IMR-90 (cell line): Measurements from ENCODE around the gene ABCA2. TPM values are rescaled to one million over a fixed set of nuclear protein-coding genes. Genes with fewer than 3 reads are reported as not detected.
A peak's percentile ranks its signal among the peaks of the same experiment; 100 is the strongest.

Experiments
- ATAC-seq: fragments of 200-7000 bp; cut with Tn5 transposase; 2 replicates; pipeline ENCODE4 v1.9.1; 2020; ENCODE audit warnings: low read depth, mild to moderate bottlenecking, moderate library complexity
- BruUV-seq: library from RNA; stranded (reverse); fragments of 400-500 nt; replicated peaks from 2 replicates; lab custom pipeline; 2021; lab: Mats Ljungman, UMichigan
- CTCF ChIA-PET: fragments of 300-600 bp; formaldehyde crosslinking; extraction: SDS; loops from one replicate; lab custom pipeline; 2021; ENCODE audit warnings: antibody characterized with exemption; lab: Yijun Ruan, JAX
- POLR2A ChIA-PET: fragments of 300-600 bp; sonication (Branson Sonifier 250); formaldehyde crosslinking; loops from one replicate; lab custom pipeline; 2022; ENCODE audit warnings: antibody characterized with exemption; ENCODE audit not compliant: unreplicated experiment; lab: Charles Lee
- DNase-seq: peaks from one replicate; pipeline ENCODE4 v3.0.0; 2013
- H2AFZ ChIP-seq: replicated peaks from 2 replicates; pipeline ENCODE3; 2013; ENCODE audit warnings: low read length, mild to moderate bottlenecking; ENCODE audit not compliant: poor library complexity
- H2AK5ac ChIP-seq: 2 replicates; pipeline ENCODE4 v1.6.1; 2013; ENCODE audit warnings: low read depth, low read length, inconsistent platforms
- H2AK9ac ChIP-seq: replicated peaks from 2 replicates; pipeline ENCODE3; 2013; ENCODE audit warnings: mild to moderate bottlenecking, low read depth, low read length, moderate library complexity; ENCODE audit not compliant: poor library complexity
- H2BK120ac ChIP-seq: 2 replicates; pipeline ENCODE4 v1.6.1; 2013; ENCODE audit warnings: low read depth, low read length, inconsistent platforms
- H2BK15ac ChIP-seq: 3 replicates; pipeline ENCODE4 v1.6.1; 2013; ENCODE audit warnings: low read depth, low read length, inconsistent platforms
- H2BK20ac ChIP-seq: 2 replicates; pipeline ENCODE4 v1.6.1; 2013; ENCODE audit warnings: low read depth, mild to moderate bottlenecking, inconsistent platforms, low read length, moderate library complexity
- H2BK5ac ChIP-seq: 2 replicates; pipeline ENCODE4 v1.6.1; 2013; ENCODE audit warnings: mild to moderate bottlenecking, low read depth, low read length, inconsistent platforms; ENCODE audit not compliant: poor library complexity, severe bottlenecking
- H3K14ac ChIP-seq: replicated peaks from 2 replicates; pipeline ENCODE4 v1.6.1; 2013; ENCODE audit warnings: low read depth, low read length, inconsistent platforms
- H3K18ac ChIP-seq: 2 replicates; pipeline ENCODE4 v1.6.1; 2013; ENCODE audit warnings: low read depth, low read length, control low read depth
- H3K23ac ChIP-seq: 2 replicates; pipeline ENCODE4 v1.6.1; 2013; ENCODE audit warnings: low read depth, low read length, inconsistent platforms
- H3K27ac ChIP-seq: 2 replicates; pipeline ENCODE4 v1.5.1; 2013; ENCODE audit warnings: mild to moderate bottlenecking, control low read depth, low read length; ENCODE audit not compliant: insufficient read depth
- H3K27me3 ChIP-seq: 2 replicates; pipeline ENCODE4 v1.6.1; 2013; ENCODE audit warnings: low read length; ENCODE audit not compliant: control insufficient read depth, insufficient read depth
- H3K36me3 ChIP-seq: 2 replicates; pipeline ENCODE4 v1.6.1; 2013; ENCODE audit warnings: low read length, mixed read lengths; ENCODE audit not compliant: control insufficient read depth, insufficient read depth
- H3K4ac ChIP-seq: 2 replicates; pipeline ENCODE4 v1.6.1; 2013; ENCODE audit warnings: low read depth, low read length, inconsistent platforms
- H3K4me1 ChIP-seq: 2 replicates; pipeline ENCODE4 v1.6.1; 2013; ENCODE audit warnings: low read length, mixed read lengths; ENCODE audit not compliant: control insufficient read depth, insufficient read depth
- H3K4me2 ChIP-seq: 2 replicates; pipeline ENCODE4 v1.6.1; 2013; ENCODE audit warnings: low read depth, mild to moderate bottlenecking, control low read depth, low read length, moderate library complexity
- H3K4me3 ChIP-seq: 2 replicates; pipeline ENCODE4 v1.5.1; 2013; ENCODE audit warnings: low read depth, mild to moderate bottlenecking, control low read depth, low read length, moderate library complexity; ENCODE audit not compliant: insufficient read depth
- H3K56ac ChIP-seq: 2 replicates; pipeline ENCODE4 v1.6.1; 2013; ENCODE audit warnings: low read length, inconsistent platforms; ENCODE audit not compliant: insufficient read depth; ENCODE audit errors: extremely low read depth
- H3K79me1 ChIP-seq, 2 experiments: 2 replicates each; pipeline ENCODE4 v1.6.1; 2013; ENCODE audit warnings: low read length in 2 of 2, inconsistent platforms in 1 of 2, low read depth in 1 of 2
- H3K9ac ChIP-seq: 2 replicates; pipeline ENCODE4 v1.6.1; 2013; ENCODE audit warnings: low read depth, low read length, control low read depth
- H3K9me1 ChIP-seq: 2 replicates; pipeline ENCODE4 v1.6.1; 2013; ENCODE audit warnings: low read length, inconsistent platforms; ENCODE audit not compliant: insufficient read depth
- H3K9me3 ChIP-seq: 2 replicates; pipeline ENCODE4 v1.6.1; 2013; ENCODE audit warnings: low read length; ENCODE audit not compliant: control insufficient read depth, insufficient read depth
- H4K20me1 ChIP-seq: 2 replicates; pipeline ENCODE4 v1.6.1; 2013; ENCODE audit warnings: low read length, inconsistent platforms; ENCODE audit not compliant: insufficient read depth
- H4K5ac ChIP-seq: 2 replicates; pipeline ENCODE4 v1.6.1; 2013; ENCODE audit warnings: mild to moderate bottlenecking, low read depth, low read length, control low read depth
- H4K8ac ChIP-seq, 2 experiments: 2 replicates each; pipeline ENCODE4 v1.6.1; 2013; ENCODE audit warnings: low read depth in 2 of 2, low read length in 2 of 2, control low read depth in 1 of 2, inconsistent platforms in 1 of 2
- H4K91ac ChIP-seq: 2 replicates; pipeline ENCODE4 v1.6.1; 2013; ENCODE audit warnings: low read depth, low read length, inconsistent platforms; ENCODE audit not compliant: insufficient read depth
- BHLHE40 ChIP-seq: fragments of 150-350 bp; IDR thresholded peaks from 2 replicates; pipeline ENCODE4 v1.6.1; 2016; ENCODE audit warnings: mild to moderate bottlenecking, low read depth, low read length
- CEBPB ChIP-seq: IDR thresholded peaks from 2 replicates; pipeline ENCODE4 v1.6.1; 2012; ENCODE audit warnings: low read depth, low read length, improper control_type of control experiment
- CHD1 ChIP-seq: IDR thresholded peaks from 2 replicates; pipeline ENCODE4 v1.6.1; 2012; ENCODE audit warnings: low read depth, low read length, improper control_type of control experiment
- CTCF ChIP-seq: conservative IDR thresholded peaks from 2 replicates; pipeline ENCODE4 v1.5.1; 2012; ENCODE audit warnings: mild to moderate bottlenecking, low read depth, low read length, improper control_type of control experiment
- FOS ChIP-seq: fragments of 150-350 bp; IDR thresholded peaks from 2 replicates; pipeline ENCODE4 v1.6.1; 2016; ENCODE audit warnings: low read depth, low read length
- MAFK ChIP-seq: IDR thresholded peaks from 2 replicates; pipeline ENCODE4 v1.6.1; 2012; ENCODE audit warnings: low read depth, low read length, improper control_type of control experiment
- MAZ ChIP-seq: IDR thresholded peaks from 2 replicates; pipeline ENCODE4 v1.6.1; 2012; ENCODE audit warnings: low read depth, mild to moderate bottlenecking, low read length, improper control_type of control experiment, moderate library complexity, borderline replicate concordance
- MXI1 ChIP-seq: IDR thresholded peaks from 2 replicates; pipeline ENCODE4 v1.6.1; 2012; ENCODE audit warnings: low read depth, mild to moderate bottlenecking, low read length, moderate library complexity, borderline replicate concordance
- NFE2L2 ChIP-seq: fragments of 150-350 bp; IDR thresholded peaks from 2 replicates; pipeline ENCODE4 v1.6.1; 2016; ENCODE audit warnings: low read depth, mild to moderate bottlenecking, low read length
- POLR2A ChIP-seq: IDR thresholded peaks from 2 replicates; pipeline ENCODE4 v1.6.1; 2012; ENCODE audit warnings: mild to moderate bottlenecking, low read depth, low read length
- RAD21 ChIP-seq: IDR thresholded peaks from 2 replicates; pipeline ENCODE4 v1.6.1; 2012; ENCODE audit warnings: low read length, improper control_type of control experiment
- RFX5 ChIP-seq: IDR thresholded peaks from 2 replicates; pipeline ENCODE4 v1.8.0; 2012; ENCODE audit warnings: low read depth, mild to moderate bottlenecking, low read length, moderate library complexity
- WGBS, 2 experiments: methylation state at CpG; one replicate each; pipeline versions ENCODE4 v1.1.5 to v1.1.7; 2013; ENCODE audit warnings: missing lambda C conversion rate in 2 of 2; ENCODE audit not compliant: insufficient read length in 1 of 2; ENCODE audit errors: extremely low coverage in 2 of 2; 5-methylcytosine and 5-hydroxymethylcytosine counted together
- dilution Hi-C: fragments of 300-500 bp; cut with HindIII; formaldehyde crosslinking; loops from one replicate; pipeline ENCODE4 v1.14.3; 2018; ENCODE audit warnings: low sequenced_read_pairs; ENCODE audit not compliant: unreplicated experiment
- in situ Hi-C: fragments of 300-500 bp; cut with MboI; formaldehyde crosslinking; loops from 3 replicates; pipeline ENCODE4 v1.14.3; 2019; ENCODE audit warnings: low sequenced_read_pairs, inconsistent platforms, mixed read lengths
- intact Hi-C: fragments of 100-400 bp; cut with micrococcal nuclease; formaldehyde crosslinking; loops from 2 replicates; pipeline ENCODE4 v1.10.0; 2022
- polyA plus RNA-seq, 3 experiments: library from polyadenylated mRNA; depleted of rRNA; stranded (reverse); fragments of >200 nt; gene quantifications; 2 replicates each; pipeline ENCODE4 v1.2.3, GENCODE V29; 2012; ENCODE audit warnings: low replicate concordance in 1 of 3
- total RNA-seq: library from RNA; depleted of rRNA; stranded (reverse); fragments of >200 nt; gene quantifications from 2 replicates; pipeline ENCODE4 v1.2.3, GENCODE V29; 2012
- TF ChIP-seq, protein P1 (sequence below): fragments of 150-350 bp; IDR thresholded peaks from 2 replicates; pipeline ENCODE4 v1.6.1; 2016; ENCODE audit warnings: low read depth, mild to moderate bottlenecking, low read length, moderate library complexity, borderline replicate concordance

ABCA2 gene
- total and polyA plus RNA-seq, 2 of the 4 experiments (the other 2 are of a cell fraction) = 3.8 to 46.0 TPM

- Histone ChIP-seq H2AK9ac (no peak overlapping the region), H3K23ac (no peak overlapping the region), H3K18ac (no peak overlapping the region), H3K79me1 (no peaks in the 10 kb centered on the region), H4K8ac (no peak overlapping the region), H3K9me3 (peaks cover under 1% of the 10 kb centered on the region), H4K20me1 (no peaks in the 10 kb centered on the region), H3K36me3 (no peaks in the 10 kb centered on the region), H2AFZ (no peak overlapping the region), H3K4ac (no peak overlapping the region), H3K14ac (no peak overlapping the region), H4K5ac (no peak overlapping the region), H3K4me2 (no peak overlapping the region), H3K4me1 (no peaks in the 10 kb centered on the region), H2BK15ac (no peak overlapping the region), H3K56ac (no peak overlapping the region), H4K91ac (no peak overlapping the region), H3K9me1 (peaks cover 2% of the 10 kb centered on the region; the same call in 1 of the 2 replicates), H2BK5ac (no peak overlapping the region), H3K4me3 (no peak overlapping the region), H3K27ac (no peak overlapping the region), H3K27me3 (peaks cover 26% of the 10 kb centered on the region), H3K9ac (no peak overlapping the region), H2BK120ac (no peak overlapping the region), H2BK20ac (no peak overlapping the region), H2AK5ac (no peak overlapping the region)
- dilution Hi-C loops = no loop called here
- intact Hi-C loops = no loop called here
- ChIA-PET POLR2A (no interaction called here), CTCF (interaction anchor here (1.0 kb wide), 1 partner anchor 14 kb away, joined by 4 read pairs; no protein-coding TSS in a partner anchor)
- BruUV-seq = no TSS peak
- DNase-seq = no peak
- TF ChIP-seq NFE2L2 (no peak), RFX5 (no peak), MAFK (no peak), MAZ (no peak), CEBPB (no peak), MXI1 (no peak), FOS (no peak), BHLHE40 (no peak), CTCF (no peak), POLR2A (no peak), CHD1 (no peak), RAD21 (no peak)
- TF ChIP-seq, protein P1, sequence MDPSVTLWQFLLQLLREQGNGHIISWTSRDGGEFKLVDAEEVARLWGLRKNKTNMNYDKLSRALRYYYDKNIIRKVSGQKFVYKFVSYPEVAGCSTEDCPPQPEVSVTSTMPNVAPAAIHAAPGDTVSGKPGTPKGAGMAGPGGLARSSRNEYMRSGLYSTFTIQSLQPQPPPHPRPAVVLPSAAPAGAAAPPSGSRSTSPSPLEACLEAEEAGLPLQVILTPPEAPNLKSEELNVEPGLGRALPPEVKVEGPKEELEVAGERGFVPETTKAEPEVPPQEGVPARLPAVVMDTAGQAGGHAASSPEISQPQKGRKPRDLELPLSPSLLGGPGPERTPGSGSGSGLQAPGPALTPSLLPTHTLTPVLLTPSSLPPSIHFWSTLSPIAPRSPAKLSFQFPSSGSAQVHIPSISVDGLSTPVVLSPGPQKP = no peak
- 58% methylated on average over 4 of the region's 23 CpGs; no CpG with 5 or more reads in 1 of the 2 experiments for WGBS, 2 experiments
- in situ Hi-C loops = no loop called here
- peak; percentile 10; the same call in 1 of the 2 replicates for ATAC-seq
These were observed 66.6 kb downstream of the ABCA2 start for GRCh38 chr9:136961279-136962065.
